Stimulated activated CD4-positive, alpha-beta T cell treated with anti-CD3 and anti-CD28 coated beads, TNF-alpha, amount 100 ng/mL, for 24 hours (primary cell): ENCODE data around the gene OR1C1.
"Not testable (repeated sequence)": the region's sequence is repeated elsewhere in the genome, so short reads cannot be mapped to it uniquely, and the experiment has no call there.

Experiments
- DNase-seq, 3 experiments: peaks; one replicate each; pipeline ENCODE4 v3.0.0-alpha.2; 2020; ENCODE audit warnings: low read depth in 3 of 3

OR1C1 gene, protein sequence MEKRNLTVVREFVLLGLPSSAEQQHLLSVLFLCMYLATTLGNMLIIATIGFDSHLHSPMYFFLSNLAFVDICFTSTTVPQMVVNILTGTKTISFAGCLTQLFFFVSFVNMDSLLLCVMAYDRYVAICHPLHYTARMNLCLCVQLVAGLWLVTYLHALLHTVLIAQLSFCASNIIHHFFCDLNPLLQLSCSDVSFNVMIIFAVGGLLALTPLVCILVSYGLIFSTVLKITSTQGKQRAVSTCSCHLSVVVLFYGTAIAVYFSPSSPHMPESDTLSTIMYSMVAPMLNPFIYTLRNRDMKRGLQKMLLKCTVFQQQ

DNA sequence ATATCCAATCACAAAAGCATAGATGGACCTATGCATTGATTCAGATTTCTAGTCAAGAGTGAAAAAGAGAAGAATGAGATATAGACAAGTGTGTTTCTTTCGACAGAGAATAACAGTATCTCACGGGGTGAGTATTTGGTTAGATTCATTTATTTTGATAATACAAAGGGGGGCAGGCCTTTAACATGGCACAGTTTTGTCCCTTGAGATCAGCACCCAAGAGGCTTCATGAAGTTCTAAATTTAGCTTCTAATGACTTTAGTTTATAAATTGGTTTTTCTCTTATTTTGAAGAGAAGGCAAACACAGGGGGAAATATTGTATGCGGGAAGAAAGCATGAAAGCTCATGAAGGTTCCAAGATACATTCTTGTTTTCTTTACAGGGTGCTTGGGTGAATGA lies at the start of gene OR1C1:
TSS of gene OR1C1 (minus strand) at position 101 of the 400 bp plus-strand sequence. CDS start 2,150 bp downstream, outside the sequence.
- no peak for DNase-seq

DNA sequence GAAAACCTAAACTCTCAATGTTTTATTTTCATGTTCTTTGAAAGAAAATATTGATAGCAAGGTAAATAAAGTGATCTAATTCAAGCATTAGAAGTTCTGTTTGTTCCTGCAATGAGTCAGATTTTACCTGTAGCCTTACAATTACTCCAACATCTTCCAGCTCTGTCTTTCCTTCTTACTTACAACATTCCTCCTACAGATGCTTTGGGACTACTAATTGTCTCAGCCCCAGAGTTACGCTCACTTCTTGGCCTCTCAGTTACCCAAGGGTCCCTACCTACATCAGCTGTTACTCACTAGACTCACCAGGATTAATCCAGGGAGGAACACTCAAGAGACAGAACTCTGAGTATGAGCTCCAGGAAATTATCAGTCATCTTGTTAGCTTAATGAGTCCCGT lies 37.2 kb upstream of the OR1C1 start:
- DNase-seq: no peak

DNA sequence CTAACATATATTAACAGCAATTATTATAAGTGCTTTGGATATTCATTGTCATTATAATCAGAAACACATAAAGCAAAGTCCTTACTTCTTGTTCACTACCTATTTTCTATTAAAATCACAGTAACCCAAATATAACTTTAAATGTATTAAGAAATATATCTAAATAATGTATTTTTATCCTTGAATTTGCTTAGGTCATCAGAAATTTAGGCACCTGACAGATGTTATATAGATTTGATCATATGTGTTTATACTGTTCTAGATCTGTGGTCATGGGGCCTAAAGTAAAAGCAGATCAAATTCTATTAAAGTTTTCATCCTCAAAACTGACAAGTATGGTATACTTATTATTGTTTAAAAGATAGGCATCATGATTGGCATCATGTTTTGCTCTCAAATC lies 9.2 kb upstream of the OR1C1 start:
- DNase-seq: no peak

DNA sequence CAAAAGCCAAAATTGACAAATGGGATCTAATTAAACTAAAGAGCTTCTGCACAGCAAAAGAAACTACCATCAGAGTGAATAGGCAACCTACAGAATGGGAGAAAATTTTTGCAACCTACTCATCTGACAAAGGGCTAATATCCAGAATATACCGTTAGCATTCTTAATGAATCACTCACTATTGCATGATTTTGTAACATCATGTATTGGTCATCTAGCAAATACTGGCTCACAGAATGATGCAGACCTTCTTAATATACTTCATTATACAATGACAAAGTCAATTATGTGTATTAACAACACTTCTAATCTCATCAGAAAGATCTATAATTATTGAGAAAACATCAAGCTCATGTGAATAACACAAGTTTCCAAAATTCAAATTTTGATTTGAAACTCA lies 6.0 kb downstream of the OR1C1 start:
- DNase-seq: not testable (repeated sequence)

DNA sequence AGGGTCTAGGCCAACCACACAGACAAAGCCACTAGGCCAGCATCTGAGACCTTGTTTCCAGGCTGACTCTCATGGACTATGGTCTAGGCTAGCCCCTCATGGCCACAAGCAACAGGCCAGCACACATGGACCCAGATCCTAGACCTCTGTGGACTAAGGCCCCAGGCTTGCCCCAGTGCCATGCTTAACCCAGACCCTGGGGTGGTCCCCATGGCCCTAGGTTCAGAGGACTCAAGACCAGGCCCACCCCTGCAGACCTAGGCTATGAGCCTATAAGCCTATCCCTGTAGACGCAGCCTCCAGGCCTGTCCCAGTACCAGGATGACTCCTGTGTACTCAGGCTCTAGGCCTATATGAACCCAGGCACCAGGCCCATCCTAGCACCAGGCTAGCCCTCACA lies 10.5 kb downstream of the OR1C1 start:
- no peak for DNase-seq

DNA sequence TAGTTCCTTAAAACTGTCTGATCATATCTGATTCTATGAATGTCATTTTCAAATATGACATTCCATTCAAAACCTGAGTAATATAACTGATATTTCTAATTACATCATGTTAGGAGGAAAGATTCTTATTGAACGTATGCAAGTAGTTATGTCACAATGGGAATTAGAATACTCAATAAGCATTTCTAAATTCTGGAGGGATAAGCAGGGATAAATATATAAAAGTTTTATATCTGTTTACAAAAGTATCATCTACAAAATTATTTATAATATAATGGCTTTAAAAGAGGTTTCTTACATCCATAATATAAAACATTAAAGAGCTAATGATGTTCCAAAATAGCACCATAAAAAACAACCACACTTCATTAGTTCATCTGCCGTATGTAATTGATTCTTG lies 12.3 kb downstream of the OR1C1 start, which contains the start of gene OR14A2:
TSS of gene OR14A2 (minus strand) at position 101 of the 400 bp plus-strand sequence.
- no peak for DNase-seq

DNA sequence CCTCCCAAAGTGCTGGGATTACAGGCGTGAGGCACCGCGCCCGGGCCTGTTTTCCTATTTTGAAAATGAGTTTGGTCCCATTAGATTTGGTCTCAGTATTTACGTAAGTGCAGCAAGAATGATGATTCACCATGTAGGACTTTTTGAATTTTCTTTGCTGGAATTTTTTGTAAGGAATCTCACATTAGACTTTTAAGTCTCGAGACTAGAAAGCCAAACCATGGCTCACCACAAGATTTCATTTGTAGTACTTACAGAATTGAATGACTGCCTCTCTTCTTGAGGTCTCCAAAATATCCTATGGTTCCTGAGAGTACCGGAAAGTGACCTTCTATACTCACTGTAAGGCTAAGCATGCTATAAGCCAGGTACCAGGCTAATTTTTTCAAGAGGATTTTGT lies 12.7 kb downstream of the OR1C1 start:
- DNase-seq: no peak

DNA sequence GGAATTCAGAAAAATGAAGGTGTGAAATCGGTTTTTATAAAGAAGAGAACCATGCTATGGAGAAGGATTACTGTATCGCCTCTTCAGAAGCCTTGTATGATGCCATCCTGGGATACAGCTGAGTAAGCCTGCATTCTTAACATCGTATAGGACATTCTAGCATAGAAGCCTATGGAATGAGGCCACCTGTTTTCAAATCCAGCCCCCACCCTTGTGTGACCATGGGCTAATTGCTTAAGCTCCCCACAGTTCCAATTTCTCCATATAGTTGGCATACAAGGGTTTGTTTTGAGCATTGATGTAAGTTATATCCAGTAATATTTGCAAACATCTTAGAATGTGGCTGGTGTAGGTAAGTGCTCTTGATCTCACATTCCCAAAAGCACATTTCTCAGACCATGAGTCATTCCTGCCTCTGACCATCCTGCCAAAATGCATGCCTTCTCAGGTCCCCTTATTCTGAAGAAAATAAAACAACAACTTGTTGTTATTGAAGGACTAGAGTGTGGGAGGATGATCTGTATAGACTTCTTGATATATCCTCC lies 13.9 kb downstream of the OR1C1 start:
- DNase-seq: no peak

DNA sequence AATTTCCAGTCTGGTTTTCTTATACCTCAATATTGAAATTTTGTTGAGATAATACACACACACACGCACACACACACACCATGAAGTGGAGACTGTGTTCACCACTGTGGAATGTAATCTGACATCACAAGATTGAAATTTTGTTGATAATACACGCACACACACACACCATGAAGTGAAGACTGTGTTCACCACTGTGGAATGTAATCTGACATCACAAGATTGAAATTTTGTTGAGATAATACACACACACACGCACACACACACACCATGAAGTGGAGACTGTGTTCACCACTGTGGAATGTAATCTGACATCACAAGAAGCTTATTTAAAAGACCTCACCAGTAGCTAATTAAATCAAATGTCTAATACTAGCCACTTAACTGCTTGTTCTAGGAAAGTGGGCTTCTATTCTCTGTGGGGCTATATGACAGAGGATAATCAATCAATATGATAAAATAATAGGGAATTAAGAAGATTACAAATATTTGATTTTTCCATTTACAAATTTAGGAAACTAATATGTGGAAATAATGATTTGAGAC lies 18.1 kb downstream of the OR1C1 start:
- DNase-seq: not testable (repeated sequence)

DNA sequence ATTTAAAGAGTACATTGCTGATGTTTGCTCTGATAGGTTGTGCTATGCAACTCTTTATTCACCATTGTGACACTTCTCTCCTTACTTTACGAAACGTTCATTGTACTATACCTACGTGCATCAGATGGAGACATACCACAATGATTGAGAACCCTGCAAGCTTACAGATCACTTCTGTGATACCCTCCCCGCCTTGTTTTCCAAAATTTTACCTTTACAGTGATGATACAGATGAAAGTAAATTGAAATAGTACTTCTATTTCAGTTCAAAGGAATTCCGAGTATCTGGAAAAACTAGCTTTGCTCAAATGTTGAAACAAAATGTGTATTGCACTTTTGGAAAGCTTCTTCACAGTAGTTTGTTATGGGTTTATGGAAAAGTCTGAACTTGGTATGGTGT lies 18.6 kb downstream of the OR1C1 start:
- DNase-seq: no peak

DNA sequence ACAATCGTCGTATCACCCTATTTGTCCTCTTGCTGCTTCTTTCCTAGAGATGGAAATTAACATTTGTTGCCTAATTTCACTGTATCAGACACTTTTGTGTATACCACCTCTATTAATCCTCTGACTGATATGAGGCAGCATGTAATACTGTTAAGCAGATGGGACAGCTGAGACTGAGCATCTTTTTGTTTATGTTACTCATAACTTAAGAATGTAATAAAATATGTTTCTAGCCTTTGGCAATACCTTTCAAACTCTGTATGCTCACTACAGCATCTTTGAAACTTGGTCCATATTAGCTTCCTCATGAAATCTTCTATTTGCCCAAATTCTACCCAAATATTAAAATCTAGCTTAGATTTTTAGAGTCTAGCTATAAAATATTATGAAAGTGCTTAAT lies 19.6 kb downstream of the OR1C1 start:
- no peak for DNase-seq

DNA sequence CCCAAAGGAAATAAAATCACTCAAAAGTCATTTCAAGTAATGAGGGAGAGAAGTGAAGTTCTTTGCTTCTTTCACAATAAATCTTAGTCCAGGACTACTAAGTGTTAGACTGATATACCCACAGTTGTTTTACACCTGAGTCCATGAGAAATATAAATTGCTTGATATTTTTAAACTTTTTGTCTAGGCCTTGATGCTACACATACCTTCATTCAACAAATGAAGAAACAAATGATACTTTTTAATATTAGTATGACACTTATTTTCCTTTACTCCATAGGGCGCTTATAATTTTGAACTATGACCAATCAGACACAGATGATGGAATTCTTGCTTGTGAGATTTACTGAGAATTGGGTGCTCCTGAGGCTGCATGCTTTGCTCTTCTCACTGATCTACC lies 22.0 kb downstream of the OR1C1 start, which contains the start of gene OR14K1:
TSS of gene OR14K1 (plus strand) at position 301 of the 400 bp plus-strand sequence. CDS start at position 301, 0 bp downstream.
- DNase-seq: no peak

DNA sequence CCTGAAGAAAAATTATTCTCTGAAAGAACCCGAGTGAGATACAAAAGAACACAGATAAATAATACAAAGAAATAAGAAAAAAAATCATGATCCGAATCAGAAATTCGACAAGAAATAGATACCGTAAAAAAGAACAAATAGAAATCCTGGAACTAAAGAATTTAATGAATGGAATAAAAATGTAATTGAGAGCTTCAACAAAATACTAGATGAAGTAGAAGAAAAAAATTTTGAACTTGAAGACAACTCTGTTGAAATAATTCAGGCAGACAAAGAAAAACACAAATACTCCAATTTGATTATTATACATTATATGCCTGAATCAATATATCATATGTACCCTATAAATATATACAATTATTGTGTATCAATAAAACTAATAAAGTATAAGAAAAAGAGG lies 39.1 kb downstream of the OR1C1 start:
- no peak for DNase-seq

DNA sequence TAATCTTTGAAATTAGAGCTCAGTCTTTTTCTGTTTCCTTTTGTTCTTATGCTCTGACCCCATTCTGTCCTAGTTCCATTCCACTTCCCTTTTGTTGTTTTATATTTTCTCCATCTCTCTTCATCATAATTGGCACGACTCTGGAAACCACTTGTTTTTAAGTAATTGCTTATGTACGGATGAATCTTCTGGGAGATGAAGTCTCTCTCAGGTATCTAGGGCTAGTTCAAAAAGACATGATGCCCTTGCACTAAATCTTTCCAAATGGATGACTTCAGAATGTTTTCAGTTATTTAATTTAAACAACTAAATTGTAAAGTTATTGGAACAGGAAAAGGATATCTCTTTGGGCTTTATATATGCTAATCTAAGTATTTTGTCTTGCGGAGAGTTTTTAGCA lies 43.8 kb downstream of the OR1C1 start, which contains the start of gene OR6F1:
TSS of gene OR6F1 (minus strand) at position 101 of the 400 bp plus-strand sequence. CDS start 3,891 bp downstream, outside the sequence.
- no peak for DNase-seq

DNA sequence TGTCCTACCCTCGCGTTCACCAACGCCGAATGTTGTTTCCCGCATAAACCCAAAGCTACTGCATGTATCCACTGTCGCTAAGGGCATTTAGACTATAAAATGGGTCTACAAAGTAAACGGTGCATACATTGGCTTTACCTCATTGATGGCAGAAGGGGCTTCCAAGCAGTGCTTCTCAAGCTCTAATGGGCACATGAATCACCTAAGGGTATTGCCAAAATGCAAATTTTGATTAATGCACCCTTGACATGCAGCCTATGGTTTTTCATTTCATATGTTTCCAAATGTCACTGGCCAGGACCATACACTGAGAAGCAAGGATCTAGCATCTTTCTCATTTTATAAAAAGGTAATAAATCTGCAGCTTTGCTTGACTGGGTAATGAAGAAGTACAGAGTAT lies 46.6 kb downstream of the OR1C1 start:
- DNase-seq: no peak

DNA sequence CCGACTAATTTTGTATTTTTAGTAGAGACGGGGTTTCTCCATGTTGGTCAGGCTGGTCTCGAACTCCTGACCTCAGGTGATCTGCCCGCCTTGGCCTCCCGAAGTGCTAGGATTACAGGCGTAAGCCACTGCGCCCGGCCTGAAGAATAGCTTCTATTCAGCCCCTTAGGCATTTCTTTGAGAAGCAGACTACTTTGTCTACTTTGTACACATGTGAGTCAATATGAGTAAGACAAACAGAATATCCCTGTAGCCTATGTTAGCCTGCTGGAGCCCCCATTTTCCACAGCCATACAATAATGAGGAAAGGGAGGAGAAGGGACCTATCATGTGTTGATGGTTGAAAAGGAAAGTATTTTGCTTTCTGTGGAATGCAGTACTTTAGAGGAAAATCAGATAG lies 49.7 kb downstream of the OR1C1 start:
- not testable (repeated sequence) for DNase-seq
